Measurements from ENCODE around the gene LIN28B.

The LIN28B gene

GRCh38 chr6:105014954-105015353, 58.0 kb downstream of the LIN28B start:
- no peak for DNase-seq

GRCh38 chr6:105015482-105015881, 58.6 kb downstream of the LIN28B start:
- DNase-seq, result no peak

GRCh38 chr6:105019285-105019684, 62.4 kb downstream of the LIN28B start:
- no peak for DNase-seq

- no peak for DNase-seq
These were observed 64.5 kb downstream of the LIN28B start for GRCh38 chr6:105021399-105021798.

GRCh38 chr6:105022416-105022815, 65.5 kb downstream of the LIN28B start:
- no peak for DNase-seq

GRCh38 chr6:105024803-105025202, 67.9 kb downstream of the LIN28B start:
- no peak for DNase-seq

- DNase-seq, result no peak
These were observed 72.0 kb downstream of the LIN28B start for GRCh38 chr6:105028898-105029297.

- no peak for DNase-seq
These were observed 72.7 kb downstream of the LIN28B start for GRCh38 chr6:105029581-105029980.

- no peak for DNase-seq
These were observed 77.6 kb downstream of the LIN28B start for GRCh38 chr6:105034470-105034869.

GRCh38 chr6:105035299-105035698, 78.4 kb downstream of the LIN28B start:
- DNase-seq, result no peak

- no peak for DNase-seq
These were observed 79.4 kb downstream of the LIN28B start for GRCh38 chr6:105036351-105036750.

- DNase-seq, result no peak
These were observed 81.4 kb downstream of the LIN28B start for GRCh38 chr6:105038259-105038658.

- no peak for DNase-seq
These were observed 85.0 kb downstream of the LIN28B start for GRCh38 chr6:105041880-105042279.

- DNase-seq, result no peak
These were observed 85.7 kb downstream of the LIN28B start for GRCh38 chr6:105042648-105043047.

- no peak for DNase-seq
These were observed 87.1 kb downstream of the LIN28B start for GRCh38 chr6:105043979-105044378.

GRCh38 chr6:105045526-105045925, 88.6 kb downstream of the LIN28B start:
- no peak for DNase-seq

- DNase-seq, result no peak
These were observed 95.1 kb downstream of the LIN28B start for GRCh38 chr6:105051941-105052471.

GRCh38 chr6:105056646-105057045, 99.7 kb downstream of the LIN28B start:
- no peak for DNase-seq

- no peak for DNase-seq
These were observed 100.3 kb downstream of the LIN28B start for GRCh38 chr6:105057160-105057559.

GRCh38 chr6:105058316-105058715, 101.4 kb downstream of the LIN28B start:
- no peak for DNase-seq

- no peak for DNase-seq
These were observed 101.9 kb downstream of the LIN28B start for GRCh38 chr6:105058846-105059245.

- no peak for DNase-seq
These were observed 109.3 kb downstream of the LIN28B start for GRCh38 chr6:105066233-105066632.

GRCh38 chr6:105066836-105067235, 109.9 kb downstream of the LIN28B start:
- DNase-seq, result no peak

- no peak for DNase-seq
These were observed 110.4 kb downstream of the LIN28B start for GRCh38 chr6:105067329-105067728.

GRCh38 chr6:105068407-105068806, 111.5 kb downstream of the LIN28B start:
- no peak for DNase-seq
